HEK293 (cell line): ENCODE data around the gene UPF2.
A peak's percentile ranks its signal among the peaks of the same experiment; 100 is the strongest.

Experiments
- CTCF ChIA-PET: fragments of 350-600 bp; formaldehyde crosslinking; extraction: SDS; loops from one replicate; lab custom pipeline; 2021; ENCODE audit warnings: antibody characterized with exemption; lab: Yijun Ruan, JAX
- POLR2A ChIA-PET: fragments of 300-600 bp; formaldehyde crosslinking; extraction: SDS; loops from one replicate; lab custom pipeline; 2020; ENCODE audit warnings: antibody characterized with exemption, inconsistent platforms; lab: Yijun Ruan, JAX
- H3K27ac ChIP-seq: fragments of 200-500 bp; sonication (Bioruptor generic); 2 replicates; pipeline ENCODE4 v1.5.1; 2014; ENCODE audit warnings: low read depth, low read length, control low read depth, inconsistent platforms; ENCODE audit errors: extremely low read depth
- H3K36me3 ChIP-seq, 2 experiments: fragments of 200-500 bp in 1 of 2; sonication (Bioruptor generic) in 1 of 2; 1 replicate in 1 of 2; 2 replicates in 1 of 2; pipeline ENCODE4 v1.5.1; 2014 to 2017; ENCODE audit warnings: inconsistent platforms in 2 of 2, low read length in 2 of 2; ENCODE audit not compliant: control insufficient read depth in 2 of 2, insufficient read depth in 1 of 2
- H3K4me1 ChIP-seq: fragments of 200-500 bp; sonication (Bioruptor generic); 2 replicates; pipeline ENCODE4 v1.5.1; 2014; ENCODE audit warnings: mild to moderate bottlenecking, low read length, inconsistent platforms; ENCODE audit not compliant: control insufficient read depth, insufficient read depth
- H3K4me3 ChIP-seq: 2 replicates; pipeline ENCODE4 v1.5.1; 2011; ENCODE audit warnings: low read depth, mild to moderate bottlenecking, control low read depth, low read length, moderate library complexity
- H3K9me3 ChIP-seq: fragments of 200-500 bp; sonication (Bioruptor generic); 2 replicates; pipeline ENCODE4 v1.5.1; 2014; ENCODE audit warnings: low read depth, low read length, inconsistent platforms; ENCODE audit not compliant: control insufficient read depth, insufficient read depth
- EGR2 ChIP-seq: fragments of 450-650 bp; formaldehyde crosslinking; IDR thresholded peaks from 2 replicates; pipeline ENCODE4 v1.5.1; 2016; ENCODE audit warnings: low read depth, missing biosample characterization, missing genetic modification characterization
- FEZF1 ChIP-seq: fragments of 450-650 bp; formaldehyde crosslinking; IDR thresholded peaks from 2 replicates; pipeline ENCODE4 v1.5.1; 2016; ENCODE audit warnings: missing biosample characterization, missing genetic modification characterization
- GLIS1 ChIP-seq: fragments of 450-650 bp; formaldehyde crosslinking; IDR thresholded peaks from 2 replicates; pipeline ENCODE4 v1.5.1; 2016; ENCODE audit warnings: missing biosample characterization, missing genetic modification characterization
- KLF7 ChIP-seq: fragments of 450-650 bp; formaldehyde crosslinking; IDR thresholded peaks from 2 replicates; pipeline ENCODE4 v1.5.1; 2016; ENCODE audit warnings: missing biosample characterization, missing genetic modification characterization, borderline replicate concordance
- MEIS1 ChIP-seq: sonication (generic); formaldehyde crosslinking; IDR thresholded peaks from 2 replicates; pipeline ENCODE4 v1.8.1; 2022; ENCODE audit warnings: missing genetic modification reagents, mild to moderate bottlenecking, borderline replicate concordance
- OSR2 ChIP-seq: fragments of 450-650 bp; formaldehyde crosslinking; IDR thresholded peaks from 2 replicates; pipeline ENCODE4 v1.5.1; 2016; ENCODE audit warnings: missing biosample characterization, missing genetic modification characterization
- PRDM10 ChIP-seq: fragments of 450-650 bp; formaldehyde crosslinking; IDR thresholded peaks from 2 replicates; pipeline ENCODE4 v1.5.1; 2016; ENCODE audit warnings: missing biosample characterization, missing genetic modification characterization
- SCRT1 ChIP-seq: fragments of 450-650 bp; formaldehyde crosslinking; IDR thresholded peaks from 2 replicates; pipeline ENCODE4 v1.5.1; 2016; ENCODE audit warnings: missing biosample characterization, missing genetic modification characterization, borderline replicate concordance
- SCRT2 ChIP-seq: fragments of 450-650 bp; formaldehyde crosslinking; IDR thresholded peaks from 2 replicates; pipeline ENCODE4 v1.5.1; 2016; ENCODE audit warnings: missing biosample characterization, missing genetic modification characterization
- SP2 ChIP-seq: fragments of 450-650 bp; formaldehyde crosslinking; IDR thresholded peaks from 2 replicates; pipeline ENCODE4 v1.5.1; 2016; ENCODE audit warnings: missing biosample characterization, missing genetic modification characterization
- SP7 ChIP-seq: fragments of 450-650 bp; formaldehyde crosslinking; IDR thresholded peaks from 2 replicates; pipeline ENCODE4 v1.5.1; 2016; ENCODE audit warnings: missing biosample characterization, missing genetic modification characterization
- YY2 ChIP-seq: fragments of 450-650 bp; formaldehyde crosslinking; IDR thresholded peaks from 2 replicates; pipeline ENCODE4 v1.5.1; 2016; ENCODE audit warnings: missing biosample characterization, missing genetic modification characterization
- ZNF10 ChIP-seq: fragments of 450-650 bp; formaldehyde crosslinking; IDR thresholded peaks from 2 replicates; pipeline ENCODE4 v1.5.1; 2017; ENCODE audit warnings: missing biosample characterization, missing genetic modification characterization
- ZNF169 ChIP-seq: fragments of 450-650 bp; formaldehyde crosslinking; IDR thresholded peaks from 2 replicates; pipeline ENCODE4 v1.5.1; 2016; ENCODE audit warnings: missing biosample characterization, missing genetic modification characterization
- ZNF175 ChIP-seq: fragments of 450-650 bp; formaldehyde crosslinking; IDR thresholded peaks from 2 replicates; pipeline ENCODE4 v1.5.1; 2016; ENCODE audit warnings: missing biosample characterization, missing genetic modification characterization
- ZNF202 ChIP-seq: fragments of 450-650 bp; formaldehyde crosslinking; IDR thresholded peaks from 2 replicates; pipeline ENCODE4 v1.5.1; 2016; ENCODE audit warnings: missing biosample characterization, missing genetic modification characterization, borderline replicate concordance
- ZNF394 ChIP-seq: fragments of 450-650 bp; formaldehyde crosslinking; IDR thresholded peaks from 2 replicates; pipeline ENCODE4 v1.5.1; 2016; ENCODE audit warnings: missing biosample characterization, missing genetic modification characterization, mild to moderate bottlenecking, moderate library complexity, borderline replicate concordance
- ZNF433 ChIP-seq: fragments of 450-650 bp; formaldehyde crosslinking; IDR thresholded peaks from 2 replicates; pipeline ENCODE4 v1.5.1; 2016; ENCODE audit warnings: missing biosample characterization, missing genetic modification characterization, low read depth
- ZNF521 ChIP-seq: fragments of 450-650 bp; formaldehyde crosslinking; IDR thresholded peaks from 2 replicates; pipeline ENCODE4 v1.5.1; 2017; ENCODE audit warnings: missing biosample characterization, mild to moderate bottlenecking, missing genetic modification characterization
- ZNF549 ChIP-seq: fragments of 450-650 bp; IDR thresholded peaks from 2 replicates; pipeline ENCODE4 v1.5.1; 2018; ENCODE audit warnings: missing biosample characterization, missing genetic modification characterization, mild to moderate bottlenecking, inconsistent platforms, moderate library complexity
- ZNF561 ChIP-seq: fragments of 450-650 bp; IDR thresholded peaks from 2 replicates; pipeline ENCODE4 v1.5.1; 2018; ENCODE audit warnings: missing biosample characterization, missing genetic modification characterization, borderline replicate concordance
- ZNF623 ChIP-seq: fragments of 450-650 bp; formaldehyde crosslinking; IDR thresholded peaks from 2 replicates; pipeline ENCODE4 v1.5.1; 2016; ENCODE audit warnings: missing biosample characterization, missing genetic modification characterization
- ZNF768 ChIP-seq: fragments of 450-650 bp; formaldehyde crosslinking; IDR thresholded peaks from 2 replicates; pipeline ENCODE4 v1.5.1; 2018; ENCODE audit warnings: missing biosample characterization, mild to moderate bottlenecking, missing genetic modification characterization
- ZNF777 ChIP-seq: fragments of 450-650 bp; formaldehyde crosslinking; IDR thresholded peaks from 2 replicates; pipeline ENCODE4 v1.5.1; 2017; ENCODE audit warnings: missing biosample characterization, missing genetic modification characterization, borderline replicate concordance
- ZSCAN5A ChIP-seq: fragments of 450-650 bp; formaldehyde crosslinking; IDR thresholded peaks from 2 replicates; pipeline ENCODE4 v1.5.1; 2016; ENCODE audit warnings: missing biosample characterization, missing genetic modification characterization
- TF ChIP-seq, protein P1 (sequence below): fragments of 450-650 bp; formaldehyde crosslinking; IDR thresholded peaks from 2 replicates; pipeline ENCODE4 v1.5.1; 2016; ENCODE audit warnings: missing biosample characterization, missing genetic modification characterization

The UPF2 gene

GRCh38 chr10:11899067-11899876 lies 143.3 kb downstream of the UPF2 start:
- ChIA-PET CTCF (interaction anchor here (0.5 kb wide), 1 partner anchor 77 kb away, joined by 4 read pairs; no protein-coding TSS in a partner anchor), POLR2A (interaction anchor here (0.9 kb wide), 1 partner anchor 23 kb away, joined by 3 read pairs; no protein-coding TSS in a partner anchor)
- TF ChIP-seq ZNF169 (no peak), ZNF202 (tag by site-specific recombination) (0 out of 2 replicates have a peak, but pooled peaks have one; percentile 19), ZSCAN5A (tag by site-specific recombination) (no peak), ZNF394 (tag by site-specific recombination) (no peak), ZNF549 (tag by site-specific recombination) (no peak), ZNF561 (tag by site-specific recombination) (no peak), ZNF521 (no peak), SCRT2 (peak; percentile 51), OSR2 (tag by site-specific recombination) (no peak), ZNF10 (tag by site-specific recombination) (no peak), FEZF1 (tag by site-specific recombination) (no peak)
- Histone ChIP-seq H3K4me1 (peaks cover 3% of the 10 kb centered on the region; the same call in 1 of the 2 replicates), H3K9me3 (no peaks in the 10 kb centered on the region), H3K27ac (no peak overlapping the region), H3K4me3 (no peak overlapping the region), H3K36me3 (no peaks in the 10 kb centered on the region)

- Histone ChIP-seq H3K9me3 (no peaks in the 10 kb centered on the region), H3K4me1 (peaks cover 3% of the 10 kb centered on the region; the same call in 1 of the 2 replicates), H3K27ac (no peak overlapping the region), H3K36me3 (no peaks in the 10 kb centered on the region), H3K4me3 (no peak overlapping the region)
- ChIA-PET CTCF (no interaction called here), POLR2A (interaction anchor here (0.8 to 1.4 kb wide), 3 partner anchors 17 to 24 kb away, joined by 3 to 6 read pairs (median 3); no protein-coding TSS in a partner anchor)
- TF ChIP-seq KLF7 (tag by site-specific recombination), result no peak
- TF ChIP-seq SP7 (tag by site-specific recombination), result peak; percentile 39; the same call in 1 of the 2 replicates
- TF ChIP-seq ZNF169, result no peak
- TF ChIP-seq OSR2 (tag by site-specific recombination), result 0 out of 2 replicates have a peak, but pooled peaks have one; percentile 14
- no peak for TF ChIP-seq ZNF175 (tag by site-specific recombination)
- TF ChIP-seq, protein P1, sequence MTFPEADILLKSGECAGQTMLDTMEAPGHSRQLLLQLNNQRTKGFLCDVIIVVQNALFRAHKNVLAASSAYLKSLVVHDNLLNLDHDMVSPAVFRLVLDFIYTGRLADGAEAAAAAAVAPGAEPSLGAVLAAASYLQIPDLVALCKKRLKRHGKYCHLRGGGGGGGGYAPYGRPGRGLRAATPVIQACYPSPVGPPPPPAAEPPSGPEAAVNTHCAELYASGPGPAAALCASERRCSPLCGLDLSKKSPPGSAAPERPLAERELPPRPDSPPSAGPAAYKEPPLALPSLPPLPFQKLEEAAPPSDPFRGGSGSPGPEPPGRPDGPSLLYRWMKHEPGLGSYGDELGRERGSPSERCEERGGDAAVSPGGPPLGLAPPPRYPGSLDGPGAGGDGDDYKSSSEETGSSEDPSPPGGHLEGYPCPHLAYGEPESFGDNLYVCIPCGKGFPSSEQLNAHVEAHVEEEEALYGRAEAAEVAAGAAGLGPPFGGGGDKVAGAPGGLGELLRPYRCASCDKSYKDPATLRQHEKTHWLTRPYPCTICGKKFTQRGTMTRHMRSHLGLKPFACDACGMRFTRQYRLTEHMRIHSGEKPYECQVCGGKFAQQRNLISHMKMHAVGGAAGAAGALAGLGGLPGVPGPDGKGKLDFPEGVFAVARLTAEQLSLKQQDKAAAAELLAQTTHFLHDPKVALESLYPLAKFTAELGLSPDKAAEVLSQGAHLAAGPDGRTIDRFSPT (tag by site-specific recombination), result peak; percentile 45; the same call in 1 of the 2 replicates
- TF ChIP-seq ZNF777 (tag by site-specific recombination), result no peak
- no peak for TF ChIP-seq YY2
- TF ChIP-seq SP2 (tag by site-specific recombination), result no peak
- no peak for TF ChIP-seq ZNF521
- TF ChIP-seq MEIS1 (CRISPR knock-in tag), result no peak
- peak; percentile 68 for TF ChIP-seq PRDM10 (tag by site-specific recombination)
- TF ChIP-seq GLIS1 (tag by site-specific recombination), result peak; percentile 95
- peak; percentile 92 for TF ChIP-seq SCRT1 (tag by site-specific recombination)
- 0 out of 2 replicates have a peak, but pooled peaks have one; percentile 8 for TF ChIP-seq EGR2 (tag by site-specific recombination)
- TF ChIP-seq ZNF768 (tag by site-specific recombination), result no peak
- TF ChIP-seq ZNF623 (tag by site-specific recombination), result no peak
- no peak for TF ChIP-seq ZNF433 (tag by site-specific recombination)
Observed at GRCh38 chr10:11898372-11899066, 144.1 kb downstream of the UPF2 start.
